H7 (cell line): ENCODE data around the gene FNDC11. TPM values are rescaled to one million over a fixed set of nuclear protein-coding genes. Genes with fewer than 3 reads are reported as not detected.
A peak's percentile ranks its signal among the peaks of the same experiment; 100 is the strongest.
"Not testable (repeated sequence)": the region's sequence is repeated elsewhere in the genome, so short reads cannot be mapped to it uniquely, and the experiment has no call there.

Experiments
- DNase-seq: peaks from one replicate; pipeline ENCODE4 v3.0.0; 2012
- H3K27me3 ChIP-seq: 2 replicates; pipeline ENCODE4 v1.6.0; 2011; ENCODE audit warnings: mild to moderate bottlenecking, low read length; ENCODE audit not compliant: control insufficient read depth, insufficient read depth
- H3K36me3 ChIP-seq: replicated peaks from 2 replicates; pipeline ENCODE4 v1.5.1; 2011; ENCODE audit warnings: low read length; ENCODE audit not compliant: control insufficient read depth, insufficient read depth
- H3K4me3 ChIP-seq: 2 replicates; pipeline ENCODE4 v1.5.1; 2011; ENCODE audit warnings: low read depth, mild to moderate bottlenecking, control low read depth, low read length, moderate library complexity; ENCODE audit not compliant: insufficient read depth
- total RNA-seq: library from RNA; depleted of rRNA; stranded (reverse); fragments of >200 nt; shearing (Covaris generic); gene quantifications from 2 replicates; pipeline ENCODE4 v1.2.3, GENCODE V29; 2014

Gene FNDC11
- total RNA-seq, 1 experiment from 2014 or later: 8.0 TPM

- DNase-seq: no peak
- Histone ChIP-seq H3K4me3 (no peak overlapping the region), H3K27me3 (peaks cover 3% of the 10 kb centered on the region), H3K36me3 (no peaks in the 10 kb centered on the region)
These were observed 2.9 kb upstream of the FNDC11 start for GRCh38 chr20:63551068-63551467.

- Histone ChIP-seq H3K36me3 (no peaks in the 10 kb centered on the region), H3K27me3 (peaks cover 3% of the 10 kb centered on the region), H3K4me3 (peak overlapping the region; percentile 19; the same call in 1 of the 2 replicates)
- no peak for DNase-seq
These were observed 1.3 kb upstream of the FNDC11 start for GRCh38 chr20:63552481-63553249.

GRCh38 chr20:63553251-63553932 lies 567 bp upstream of the FNDC11 start:
- Histone ChIP-seq H3K27me3 (peaks cover 3% of the 10 kb centered on the region), H3K36me3 (no peaks in the 10 kb centered on the region), H3K4me3 (peak overlapping the region; percentile 74)
- peak; percentile 99 for DNase-seq

- H3K36me3 ChIP-seq: no peaks in the 10 kb centered on the region
- DNase-seq: peak; percentile 77
These were observed 661 bp downstream of the FNDC11 start for GRCh38 chr20:63554361-63555278.

GRCh38 chr20:63555661-63556381 lies 1.9 kb downstream of the FNDC11 start:
- peaks cover 3% of the 10 kb centered on the region for H3K27me3 ChIP-seq
- H3K36me3 ChIP-seq: no peaks in the 10 kb centered on the region
- DNase-seq: no peak
- H3K4me3 ChIP-seq: no peak overlapping the region

More at GRCh38 chr20:63554361-63555278, 661 bp downstream of the FNDC11 start:
- Histone ChIP-seq H3K4me3 (peak overlapping the region; percentile 74), H3K27me3 (peaks cover 3% of the 10 kb centered on the region)

- DNase-seq: peak; percentile 89
These were observed 3.0 kb downstream of the FNDC11 start for GRCh38 chr20:63556873-63557478.

GRCh38 chr20:63557481-63557891 lies 3.5 kb downstream of the FNDC11 start:
- DNase-seq: no peak
- H3K27me3 ChIP-seq: peaks cover 3% of the 10 kb centered on the region
- H3K36me3 ChIP-seq: no peaks in the 10 kb centered on the region; the same call in 1 of the 2 replicates
- H3K4me3 ChIP-seq: no peak overlapping the region

More at GRCh38 chr20:63556873-63557478, 3.0 kb downstream of the FNDC11 start:
- Histone ChIP-seq H3K36me3 (no peaks in the 10 kb centered on the region; the same call in 1 of the 2 replicates), H3K4me3 (no peak overlapping the region), H3K27me3 (peaks cover 3% of the 10 kb centered on the region)

GRCh38 chr20:63558804-63559484 lies 5.0 kb downstream of the FNDC11 start:
- Histone ChIP-seq H3K36me3 (no peaks in the 10 kb centered on the region; the same call in 1 of the 2 replicates), H3K4me3 (no peak overlapping the region), H3K27me3 (peaks cover 3% of the 10 kb centered on the region)
- peak; percentile 85 for DNase-seq

GRCh38 chr20:63559485-63560332 lies 5.8 kb downstream of the FNDC11 start:
- not testable (repeated sequence) for H3K4me3 ChIP-seq, H3K27me3 ChIP-seq, H3K36me3 ChIP-seq
- peak; percentile 86 for DNase-seq

- no peaks in the 10 kb centered on the region; the same call in 1 of the 2 replicates for H3K36me3 ChIP-seq
- no peak for DNase-seq
- no peaks in the 10 kb centered on the region; the same call in 1 of the 2 replicates for H3K27me3 ChIP-seq
- H3K4me3 ChIP-seq: no peak overlapping the region
These were observed 6.4 kb downstream of the FNDC11 start for GRCh38 chr20:63560333-63560805.

- H3K4me3 ChIP-seq: no peak overlapping the region
- no peaks in the 10 kb centered on the region; the same call in 1 of the 2 replicates for H3K36me3 ChIP-seq
- H3K27me3 ChIP-seq: no peaks in the 10 kb centered on the region
- no peak for DNase-seq
These were observed 7.1 kb downstream of the FNDC11 start for GRCh38 chr20:63560856-63561609.
